IPS DF 19.7 (cell line): Measurements from ENCODE around the gene NRXN3.

Source experiments
- DNase-seq: peaks from one replicate; pipeline ENCODE4 v3.0.0-alpha.2; 2013; ENCODE audit warnings: low read depth, low spot score

NRXN3 gene

GRCh38 chr14:79516009-79516408 is 1345.8 kb downstream of the NRXN3 start:
- no peak for DNase-seq

DNA sequence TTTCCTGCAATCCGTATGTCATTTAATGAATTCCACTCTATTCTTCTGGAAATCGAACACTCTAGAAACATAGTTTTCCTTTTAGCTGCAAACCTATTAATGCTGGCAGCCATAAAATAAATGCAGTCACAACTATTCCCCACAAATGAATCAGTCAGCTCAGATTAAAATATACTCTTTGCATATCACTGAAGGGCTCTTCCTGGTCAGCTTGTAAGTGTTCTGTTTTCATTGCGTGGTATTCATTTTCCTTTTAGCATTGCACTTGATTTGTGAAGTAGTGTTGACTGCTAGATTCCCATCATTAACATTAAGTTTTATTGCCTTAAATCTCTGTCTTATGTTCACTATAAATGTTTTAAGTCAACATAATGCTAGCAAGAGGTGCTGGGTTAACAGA is 1355.2 kb downstream of the NRXN3 start:
- no peak for DNase-seq

DNA sequence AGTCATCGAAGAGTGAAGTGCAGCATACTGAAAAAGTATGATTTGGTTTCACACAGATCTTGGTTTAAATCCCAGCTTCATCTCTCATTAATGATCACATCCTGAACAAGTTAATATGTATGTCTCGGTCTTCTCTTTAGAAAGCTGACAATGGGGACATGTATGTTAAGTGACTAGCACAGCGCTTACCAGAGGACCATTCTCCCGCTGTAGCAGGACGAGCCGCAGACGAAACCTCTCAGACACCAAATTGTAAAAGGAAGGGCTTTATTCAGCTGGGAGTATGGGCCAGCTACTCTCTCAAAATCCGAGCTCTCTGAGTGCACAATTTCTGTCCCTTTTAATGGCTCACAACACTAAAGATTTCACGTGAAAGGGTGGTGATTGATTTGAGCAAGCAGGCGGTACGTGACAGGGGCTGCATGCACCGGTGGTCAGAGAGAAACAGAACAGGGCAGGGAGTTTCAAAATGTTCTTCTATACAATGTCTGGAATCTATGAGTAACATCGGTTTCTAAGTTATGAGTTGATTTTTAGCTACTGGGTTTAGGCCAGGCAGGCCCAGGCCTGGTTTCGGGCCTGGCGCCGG is 1358.7 kb downstream of the NRXN3 start:
- no peak for DNase-seq

DNA sequence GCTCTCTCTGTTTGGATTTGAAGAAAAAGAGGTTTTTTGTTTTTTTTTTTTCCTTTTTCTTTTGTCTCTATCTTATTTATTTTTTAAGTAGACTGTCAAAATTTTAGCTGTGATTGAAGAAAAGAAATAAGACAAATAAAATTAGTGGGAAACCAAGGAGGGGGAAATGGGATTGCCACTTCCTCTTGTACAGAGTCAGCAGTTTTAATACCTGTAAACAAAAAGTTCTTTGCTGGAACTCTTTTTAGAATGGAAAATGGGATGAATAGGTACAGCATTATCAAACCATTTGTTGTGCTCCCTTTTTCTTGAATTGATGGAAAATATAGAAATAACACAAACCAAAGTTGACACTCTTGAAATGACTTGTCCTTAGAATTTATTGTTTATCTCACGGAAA is 1360.4 kb downstream of the NRXN3 start:
- DNase-seq = no peak

DNA sequence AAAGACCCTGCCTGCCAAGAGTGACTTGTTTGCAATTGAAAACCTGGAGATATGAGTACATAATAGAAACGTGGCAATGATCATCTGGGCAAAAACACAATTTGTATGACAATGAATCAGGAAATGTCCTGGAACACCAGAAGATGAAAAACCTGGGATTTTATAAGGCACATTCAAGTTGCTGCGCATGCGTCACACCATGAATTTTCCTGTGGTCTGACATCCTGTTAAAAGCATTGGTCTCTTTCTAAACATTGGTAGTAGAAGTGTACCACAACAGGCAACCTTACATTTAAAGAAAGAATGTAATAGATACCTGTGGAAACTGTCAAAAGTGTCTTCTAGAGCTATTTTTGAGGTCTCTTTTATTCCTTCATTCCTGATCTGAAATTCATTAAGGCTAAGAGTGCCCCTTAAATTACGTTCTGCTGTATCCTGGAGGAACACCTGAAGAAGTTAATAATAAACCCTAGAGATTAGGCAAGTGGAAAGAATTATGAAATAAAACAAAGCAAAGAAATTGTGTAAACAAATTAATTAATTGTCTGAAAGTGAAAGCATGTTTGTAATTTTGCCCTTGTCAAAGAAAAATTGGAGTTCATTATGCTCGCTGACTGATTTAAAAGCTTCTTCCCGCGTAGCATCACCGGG is 1364.7 kb downstream of the NRXN3 start:
- no peak for DNase-seq

DNA sequence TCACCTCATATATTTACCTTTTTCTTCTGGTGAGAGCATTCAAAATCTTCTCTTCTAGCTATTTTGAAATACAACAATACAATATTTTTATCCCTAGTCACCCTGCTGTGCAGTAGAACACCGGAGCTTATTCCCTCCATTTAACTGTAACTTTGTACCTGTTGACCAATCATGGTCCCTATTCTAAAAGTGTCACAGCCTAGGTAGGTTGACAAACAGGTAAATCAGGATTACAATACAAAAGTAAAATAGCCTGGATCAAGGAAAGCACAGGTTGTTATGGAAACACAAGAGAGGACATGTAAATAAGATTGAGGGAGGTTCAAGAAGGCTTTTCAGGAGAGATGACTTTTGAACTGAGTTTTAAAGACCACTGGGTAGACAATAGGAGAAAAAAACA is 1370.2 kb downstream of the NRXN3 start:
- no peak for DNase-seq

GRCh38 chr14:79542121-79542520 is 1371.9 kb downstream of the NRXN3 start:
- DNase-seq = no peak

DNA sequence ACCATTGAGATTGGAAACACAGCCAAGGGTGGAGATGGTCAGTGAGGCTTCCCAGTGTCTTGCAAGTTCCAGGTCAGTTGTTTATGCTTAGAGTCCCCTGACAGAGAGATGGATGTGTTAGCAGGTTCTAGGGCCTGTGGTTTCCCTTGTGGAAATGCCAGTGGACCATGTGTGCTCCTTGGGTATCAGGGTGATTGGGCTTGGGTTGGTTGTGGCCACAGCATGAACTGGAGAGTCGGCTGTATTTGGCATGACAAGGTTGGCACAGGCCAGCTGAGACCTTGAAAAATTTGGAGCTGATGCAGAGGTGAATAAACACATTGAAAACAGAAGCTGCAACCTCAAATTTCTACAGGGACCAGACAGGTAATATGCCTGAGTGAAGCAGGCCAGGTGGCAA is 1373.2 kb downstream of the NRXN3 start:
- no peak for DNase-seq

DNA sequence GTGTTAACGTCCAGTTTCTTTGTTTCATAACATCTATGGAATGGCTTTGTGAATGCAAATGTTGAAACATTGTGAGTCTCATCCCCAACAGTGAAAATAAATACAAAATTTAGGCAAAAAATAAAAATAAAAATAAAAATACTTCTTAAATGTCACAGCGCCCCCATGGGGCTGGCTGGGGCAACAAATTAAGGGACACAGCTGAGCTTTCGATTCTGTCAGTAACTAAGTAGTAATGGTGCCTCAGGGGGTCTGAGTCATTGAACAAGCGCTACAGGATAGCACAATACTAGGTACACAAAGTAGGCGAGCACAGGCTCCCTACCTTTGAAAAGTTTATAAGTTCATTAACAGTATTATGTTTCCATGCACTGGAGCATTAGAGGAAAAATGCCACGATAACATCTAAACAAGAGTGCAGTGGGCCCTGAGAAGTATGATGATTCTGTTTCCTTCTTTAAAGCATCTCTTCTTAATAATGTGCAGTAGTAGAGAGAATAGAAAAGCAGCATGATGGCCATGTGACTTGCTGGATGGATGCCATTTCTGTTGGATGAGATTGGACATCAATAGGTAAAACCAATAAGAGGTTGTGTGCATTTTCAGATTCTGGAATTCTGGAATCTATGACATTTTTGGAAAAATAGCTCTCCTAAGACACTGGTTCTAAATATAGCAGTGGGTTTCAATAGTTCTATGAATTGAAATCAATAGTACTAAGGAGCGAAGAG is 1374.0 kb downstream of the NRXN3 start:
- peak; percentile 45 for DNase-seq

- no peak for DNase-seq
Measured at GRCh38 chr14:79544698-79545070, 1374.5 kb downstream of the NRXN3 start.

- no peak for DNase-seq
Measured at GRCh38 chr14:79548836-79549235, 1378.7 kb downstream of the NRXN3 start.

- no peak for DNase-seq
Measured at GRCh38 chr14:79549515-79549914, 1379.3 kb downstream of the NRXN3 start.

DNA sequence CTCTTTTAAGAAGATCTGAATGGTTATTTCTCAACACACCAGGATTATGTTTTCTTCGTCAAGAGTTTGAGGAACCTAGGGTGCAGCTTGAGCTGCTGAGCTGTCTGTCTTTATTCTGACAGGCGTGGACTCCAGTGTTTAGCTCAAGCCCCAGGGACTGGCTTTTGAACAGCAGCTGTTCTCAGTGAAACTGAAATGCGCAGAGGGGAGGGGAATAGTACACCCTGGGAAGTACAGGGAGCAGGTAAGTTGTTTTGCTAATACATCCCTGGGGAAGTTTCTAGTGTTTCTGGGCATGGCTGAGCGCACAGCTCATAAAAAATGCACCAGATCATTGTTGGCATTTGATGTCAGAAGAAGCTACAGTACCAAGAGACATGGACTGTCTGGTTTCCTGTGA is 1381.3 kb downstream of the NRXN3 start:
- no peak for DNase-seq

DNA sequence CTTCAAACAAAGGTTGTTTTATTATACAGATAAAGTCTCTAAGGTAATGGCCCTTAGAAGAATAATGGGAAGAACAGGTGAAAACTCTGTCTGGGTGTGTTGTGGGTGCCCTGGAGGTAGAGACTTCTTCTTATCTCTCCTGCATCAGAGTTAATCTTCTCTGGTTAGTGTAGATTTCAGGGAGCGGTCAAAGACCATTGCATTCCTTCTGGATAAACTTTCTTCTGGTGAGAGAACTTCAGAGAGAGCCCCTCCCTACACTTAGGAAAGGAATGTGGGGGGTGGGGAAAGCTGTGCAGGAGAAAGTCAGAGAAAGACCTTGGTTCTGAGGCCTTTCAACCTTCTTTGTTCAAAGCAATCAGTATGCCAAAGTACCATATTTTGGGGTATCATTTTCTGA is 1382.6 kb downstream of the NRXN3 start:
- peak; percentile 30 for DNase-seq

DNA sequence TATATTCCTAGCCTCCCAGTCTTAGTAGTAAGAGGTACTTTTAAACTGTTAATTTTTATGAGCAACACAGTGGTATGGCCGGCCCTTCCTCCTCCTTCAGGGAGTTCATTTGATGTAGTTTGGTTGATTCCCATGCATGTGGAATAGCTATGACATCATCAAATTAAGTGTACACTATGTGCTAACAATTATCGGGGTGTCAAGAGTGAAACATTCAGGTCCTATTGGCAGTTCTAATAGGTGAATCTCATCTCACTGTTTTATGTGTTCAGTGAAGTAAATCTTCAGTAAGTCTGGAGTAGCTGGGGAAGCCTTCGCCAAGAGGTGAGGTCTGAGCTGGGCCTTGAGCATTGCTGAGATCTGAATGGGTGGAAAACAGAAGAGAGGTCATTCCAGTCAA is 1384.6 kb downstream of the NRXN3 start:
- no peak for DNase-seq

DNA sequence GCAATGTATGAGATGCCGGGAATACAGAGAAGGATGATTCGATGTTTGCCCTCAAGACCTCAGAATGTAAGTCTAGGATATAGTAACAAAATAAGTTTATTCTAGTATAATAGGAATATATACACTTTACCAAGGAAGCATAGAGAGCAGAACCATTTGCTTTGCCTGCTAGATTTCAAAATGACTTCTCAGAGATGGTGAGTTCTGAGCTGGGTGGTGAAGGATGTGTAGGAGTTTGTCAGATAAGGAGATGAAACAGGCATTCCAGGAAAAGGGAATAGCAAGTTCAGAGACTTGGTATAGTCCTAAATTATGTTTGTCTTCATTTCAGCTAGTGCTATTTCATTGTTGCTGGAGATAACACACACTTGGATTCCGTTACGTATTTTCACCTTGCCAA is 1385.3 kb downstream of the NRXN3 start:
- no peak for DNase-seq

DNA sequence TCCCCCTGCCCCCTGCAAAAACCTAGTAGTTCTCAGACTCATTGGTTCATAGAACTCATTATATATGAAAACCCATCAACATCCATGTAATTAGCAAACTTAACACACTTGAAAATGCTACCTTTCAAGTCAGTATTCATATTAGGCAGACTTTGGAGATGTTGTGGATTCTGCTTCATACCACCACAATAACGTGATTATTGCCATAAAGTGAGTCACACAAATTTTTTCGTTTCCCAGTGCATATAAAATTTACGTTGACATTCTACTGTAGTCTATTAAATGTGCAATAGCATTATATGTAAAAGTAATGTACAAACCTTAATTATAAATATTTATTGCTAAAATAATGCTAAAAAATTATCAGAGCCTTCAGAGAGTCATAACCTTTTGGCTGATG is 1387.1 kb downstream of the NRXN3 start:
- no peak for DNase-seq

DNA sequence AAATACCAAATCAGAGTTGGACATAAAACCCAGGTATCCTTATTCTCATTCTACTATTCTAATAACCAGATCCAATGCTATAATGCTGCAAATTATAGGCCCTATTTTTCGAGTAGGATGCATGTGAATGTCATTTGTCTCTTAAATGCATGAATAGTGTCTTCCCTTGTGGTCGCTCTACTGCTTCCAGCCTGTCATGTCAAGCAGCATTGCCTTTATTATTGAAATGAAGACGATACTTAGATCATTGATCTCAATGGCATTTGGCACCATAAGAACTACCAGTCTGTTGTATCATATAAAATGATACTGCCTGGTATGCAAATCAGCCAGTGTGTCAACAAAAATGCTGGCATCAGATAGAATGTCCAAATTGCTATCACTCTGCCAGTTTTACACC is 1392.0 kb downstream of the NRXN3 start:
- no peak for DNase-seq

DNA sequence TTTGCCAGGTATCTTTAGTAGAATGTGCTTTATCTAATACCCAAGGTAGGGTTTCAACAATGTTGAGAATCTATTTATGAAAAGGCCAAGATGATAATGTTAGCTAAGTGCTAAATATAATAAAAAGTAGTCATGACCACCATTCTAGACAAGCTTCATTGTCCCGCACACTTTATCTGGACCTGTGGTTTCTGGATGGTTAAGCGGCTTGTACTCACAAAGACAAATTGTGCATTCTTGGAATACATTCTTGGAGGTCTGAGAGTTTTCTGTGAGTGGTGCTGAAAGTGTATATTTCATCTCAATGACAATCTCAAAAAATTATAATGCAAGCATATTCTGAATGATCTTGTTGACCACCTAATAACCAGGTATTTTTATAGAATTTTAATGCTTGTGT is 1394.2 kb downstream of the NRXN3 start:
- DNase-seq = no peak

GRCh38 chr14:79567306-79567705 is 1397.1 kb downstream of the NRXN3 start:
- no peak for DNase-seq

DNA sequence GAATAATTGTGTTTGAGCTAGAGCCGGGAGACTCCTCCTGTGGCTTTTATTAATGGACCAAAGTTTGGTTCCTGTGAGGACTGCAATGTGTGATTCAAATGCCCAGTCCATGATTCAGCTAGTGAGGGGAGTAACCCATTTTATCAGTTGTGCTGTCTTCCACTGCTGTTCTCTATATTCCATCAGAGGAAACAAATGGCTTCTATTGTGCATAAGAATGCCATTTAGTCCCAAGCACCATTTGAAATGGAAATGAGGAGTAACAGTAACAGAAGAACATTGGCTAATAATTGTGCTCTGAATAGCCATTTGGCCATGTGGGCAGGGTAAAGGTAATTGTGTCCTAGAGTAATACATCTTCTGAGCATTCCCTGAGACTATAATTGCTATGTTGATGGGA is 1398.4 kb downstream of the NRXN3 start:
- no peak for DNase-seq

DNA sequence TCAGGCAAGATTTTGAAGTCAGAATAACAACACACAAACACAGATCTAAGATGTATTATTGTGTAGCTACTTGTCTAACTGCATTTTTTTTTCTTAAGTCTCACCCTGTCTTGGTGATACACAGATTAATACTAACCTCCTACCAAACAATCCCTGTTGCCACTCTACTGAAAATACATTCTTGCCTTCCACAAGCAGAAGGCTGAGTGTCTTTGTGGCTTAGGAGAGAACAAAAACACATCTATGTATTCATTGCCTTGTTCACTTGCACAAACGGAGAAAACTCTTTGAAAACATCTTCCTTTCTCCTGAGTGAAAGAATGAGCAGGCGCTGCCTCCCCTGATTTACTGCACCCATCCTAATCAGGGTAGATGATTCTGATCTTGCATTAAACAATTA is 1398.9 kb downstream of the NRXN3 start:
- no peak for DNase-seq

DNA sequence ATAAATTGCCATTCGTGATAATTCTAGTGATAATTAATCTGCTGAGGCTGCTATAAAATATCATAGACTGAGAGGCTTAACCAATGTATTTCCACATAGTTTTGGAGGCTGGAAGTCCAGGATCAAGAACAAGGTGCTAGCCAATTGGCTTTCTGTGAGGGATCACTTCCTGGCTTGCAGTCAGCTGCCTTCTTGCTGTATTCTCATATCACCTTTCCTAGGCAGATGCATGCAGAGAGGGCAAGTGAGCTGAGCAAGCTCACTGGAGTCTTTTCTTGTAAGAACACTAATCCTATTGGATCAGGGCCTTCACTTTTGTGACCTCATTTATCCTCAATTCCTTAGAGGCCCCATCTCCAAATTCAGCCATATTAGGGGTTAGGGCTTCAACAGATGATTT is 1400.5 kb downstream of the NRXN3 start:
- no peak for DNase-seq
